Measurements from ENCODE around the gene SYTL4.

DNA sequence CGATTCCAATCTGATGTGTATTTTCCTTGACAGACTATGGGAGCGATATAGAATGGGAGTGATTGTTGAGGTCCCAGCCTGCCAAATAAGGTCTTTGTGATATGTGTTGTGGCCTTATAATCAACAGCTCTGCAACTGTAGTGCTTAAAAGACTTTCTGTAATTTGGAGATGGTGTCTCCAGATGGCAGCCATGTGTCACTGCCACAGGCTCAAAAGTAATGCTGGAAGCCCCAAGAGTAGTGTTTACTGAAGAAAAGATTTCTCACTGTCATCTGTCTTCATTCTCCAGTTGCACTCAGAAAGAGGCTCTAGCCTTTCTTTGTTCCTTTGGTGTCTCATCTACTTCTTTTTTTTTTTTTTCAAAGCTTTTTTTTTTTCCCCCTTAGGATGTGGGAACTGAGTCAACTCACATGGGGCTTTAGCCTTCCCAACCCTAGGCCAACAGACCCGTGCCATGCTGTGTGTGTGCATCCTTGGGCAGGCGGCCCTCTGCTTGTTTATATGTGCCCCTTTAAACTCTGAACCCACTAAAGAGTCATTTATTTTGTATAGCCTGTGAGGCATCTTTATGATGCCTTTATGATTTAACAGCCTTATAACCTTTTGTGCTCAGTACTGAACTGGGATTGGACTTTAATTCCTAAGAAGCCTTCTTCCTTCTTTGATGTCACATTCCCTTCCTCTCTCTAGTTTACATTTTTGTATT, 72.3 kb downstream of the SYTL4 start:
- TF ChIP-seq, protein P1, sequence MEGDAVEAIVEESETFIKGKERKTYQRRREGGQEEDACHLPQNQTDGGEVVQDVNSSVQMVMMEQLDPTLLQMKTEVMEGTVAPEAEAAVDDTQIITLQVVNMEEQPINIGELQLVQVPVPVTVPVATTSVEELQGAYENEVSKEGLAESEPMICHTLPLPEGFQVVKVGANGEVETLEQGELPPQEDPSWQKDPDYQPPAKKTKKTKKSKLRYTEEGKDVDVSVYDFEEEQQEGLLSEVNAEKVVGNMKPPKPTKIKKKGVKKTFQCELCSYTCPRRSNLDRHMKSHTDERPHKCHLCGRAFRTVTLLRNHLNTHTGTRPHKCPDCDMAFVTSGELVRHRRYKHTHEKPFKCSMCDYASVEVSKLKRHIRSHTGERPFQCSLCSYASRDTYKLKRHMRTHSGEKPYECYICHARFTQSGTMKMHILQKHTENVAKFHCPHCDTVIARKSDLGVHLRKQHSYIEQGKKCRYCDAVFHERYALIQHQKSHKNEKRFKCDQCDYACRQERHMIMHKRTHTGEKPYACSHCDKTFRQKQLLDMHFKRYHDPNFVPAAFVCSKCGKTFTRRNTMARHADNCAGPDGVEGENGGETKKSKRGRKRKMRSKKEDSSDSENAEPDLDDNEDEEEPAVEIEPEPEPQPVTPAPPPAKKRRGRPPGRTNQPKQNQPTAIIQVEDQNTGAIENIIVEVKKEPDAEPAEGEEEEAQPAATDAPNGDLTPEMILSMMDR (IDR thresholded peaks at IDR 0.05) = no peak
- TF ChIP-seq EP300 (IDR thresholded peaks at IDR 0.05) (no peak), POLR2A (IDR thresholded peaks at IDR 0.05; ENCODE audit: low read depth) (no peak)
